GM15510 (cell line): ENCODE measurements around the gene SEMA5A.

Source experiments
- POLR2A ChIP-seq: IDR thresholded peaks from 3 replicates; pipeline ENCODE4 v1.6.1; 2011; ENCODE audit warnings: borderline replicate concordance; ENCODE audit not compliant: insufficient read length; ENCODE audit errors: extremely low read depth

Gene SEMA5A

GRCh38 chr5:9533562-9534364, 12.1 kb downstream of the SEMA5A start:
- no peak for TF ChIP-seq POLR2A

DNA sequence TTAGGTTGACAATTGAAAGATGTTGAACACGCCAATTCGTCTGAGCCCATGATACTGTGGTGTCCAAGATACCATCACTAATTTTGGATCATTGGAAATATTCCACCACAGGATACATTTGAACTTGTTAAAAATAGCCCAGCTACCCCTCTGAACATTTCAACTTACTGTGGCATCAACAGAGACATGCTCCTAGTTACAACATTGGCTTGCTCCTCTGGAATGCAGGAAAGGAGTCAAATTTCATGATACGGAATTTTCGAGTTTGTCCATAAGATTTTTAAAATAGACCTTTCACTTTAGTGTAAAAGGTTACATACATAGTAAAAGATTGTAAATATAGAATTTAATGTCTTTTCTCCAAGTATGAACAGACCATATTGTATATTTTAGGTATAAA, 12.8 kb downstream of the SEMA5A start:
- no peak for TF ChIP-seq POLR2A

GRCh38 chr5:9529513-9529912, 16.4 kb downstream of the SEMA5A start:
- no peak for TF ChIP-seq POLR2A

DNA sequence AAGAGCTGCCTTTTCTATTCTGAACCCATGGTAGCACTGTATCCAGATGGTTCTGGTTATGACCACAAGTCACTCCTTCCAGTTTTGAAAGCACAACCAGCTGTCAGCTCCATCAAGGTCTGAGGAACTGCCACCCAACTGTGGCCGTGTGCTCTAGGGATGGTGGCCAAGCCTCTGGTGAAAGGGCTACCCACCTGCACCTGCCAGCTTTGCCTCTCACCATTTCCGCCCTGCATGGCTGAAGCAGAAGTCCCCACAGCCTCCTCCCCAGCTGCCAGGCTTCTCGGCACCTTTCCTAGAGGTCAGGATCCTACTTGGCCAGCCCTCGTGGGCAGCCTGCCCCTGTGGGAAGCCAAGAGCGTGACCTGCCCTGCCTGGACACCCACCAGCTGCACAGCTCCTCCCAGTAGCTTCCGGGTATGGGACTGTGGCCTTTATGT, 16.8 kb downstream of the SEMA5A start:
- no peak for TF ChIP-seq POLR2A

- no peak for TF ChIP-seq POLR2A
These were observed 20.9 kb downstream of the SEMA5A start for GRCh38 chr5:9524941-9525340.

GRCh38 chr5:9523090-9523823, 22.6 kb downstream of the SEMA5A start:
- TF ChIP-seq POLR2A, result no peak

DNA sequence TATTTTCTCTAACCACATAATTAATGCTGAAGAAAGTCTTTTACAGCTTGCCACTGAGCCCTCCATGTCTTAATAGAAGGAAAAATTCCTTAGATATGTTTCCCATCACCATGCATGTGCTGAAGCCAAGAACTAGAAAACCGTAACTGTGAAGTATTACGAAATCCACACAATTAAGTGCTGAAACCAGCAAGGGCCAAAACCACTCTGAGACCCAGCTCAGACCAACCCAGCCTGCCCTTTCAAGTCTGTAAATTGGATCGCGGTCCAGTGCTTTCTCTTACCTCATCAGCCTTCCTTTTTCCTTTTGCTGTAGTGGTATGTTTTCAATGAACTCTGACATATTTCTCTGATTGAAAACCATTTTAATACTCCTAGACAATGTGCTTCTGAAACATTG, 26.3 kb downstream of the SEMA5A start:
- TF ChIP-seq POLR2A, result no peak

GRCh38 chr5:9516591-9516990, 29.3 kb downstream of the SEMA5A start:
- TF ChIP-seq POLR2A, result no peak

DNA sequence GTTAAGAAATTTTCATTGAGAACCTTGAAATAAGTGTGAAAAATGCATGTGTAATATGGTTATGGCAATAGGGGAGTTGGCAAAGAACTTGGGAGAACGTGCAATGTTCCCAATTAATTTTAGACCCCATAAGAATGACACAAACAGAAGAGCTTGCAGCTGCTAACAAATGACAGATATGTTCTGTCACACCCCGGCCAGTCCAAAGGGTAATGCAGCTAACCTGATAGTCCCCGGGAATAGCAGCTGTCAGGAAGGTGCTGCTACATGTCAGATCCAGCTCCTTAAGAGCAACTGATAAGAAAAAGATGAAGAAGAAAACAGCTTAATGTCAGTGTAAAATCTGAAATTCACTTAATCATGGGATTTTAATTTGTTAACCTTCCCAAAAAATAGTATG, 30.4 kb downstream of the SEMA5A start:
- no peak for TF ChIP-seq POLR2A

DNA sequence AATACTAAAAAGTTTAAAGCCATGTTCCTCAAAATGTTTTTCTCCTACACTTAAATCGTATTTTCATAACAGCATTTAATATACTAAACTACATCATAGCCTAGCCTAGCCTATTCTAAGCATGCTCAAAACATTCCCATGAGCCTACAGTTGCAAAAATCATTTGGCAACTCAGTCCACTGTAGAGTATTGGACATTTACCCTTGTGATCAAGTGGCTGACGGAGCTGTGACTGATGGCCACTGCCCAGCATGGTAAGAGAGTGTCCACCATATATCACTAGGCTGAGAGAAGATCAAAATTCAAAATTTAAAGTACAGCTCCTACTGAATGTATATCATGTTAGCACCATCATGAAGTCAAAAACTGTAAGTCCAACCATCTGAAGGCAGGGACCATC, 30.9 kb downstream of the SEMA5A start:
- TF ChIP-seq POLR2A, result no peak

DNA sequence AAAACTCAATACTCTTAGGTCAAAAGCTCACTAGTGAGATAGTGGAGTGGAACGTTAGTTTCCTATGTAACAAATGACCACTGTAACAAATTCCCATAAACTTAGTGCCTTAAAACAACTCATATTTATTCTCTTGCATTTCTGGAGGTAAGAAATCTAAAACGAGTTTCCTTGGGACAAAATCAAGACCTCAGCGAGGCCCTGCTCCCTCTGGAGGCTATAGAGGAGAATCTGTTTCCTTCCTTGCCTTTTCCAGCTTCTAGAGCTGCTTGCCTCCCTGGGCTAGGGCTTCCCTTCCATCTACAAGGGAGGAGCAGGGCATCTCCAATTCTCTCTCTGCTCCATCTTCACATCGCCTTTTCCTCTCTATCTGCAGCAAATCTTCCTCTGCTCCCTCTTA, 32.0 kb downstream of the SEMA5A start:
- TF ChIP-seq POLR2A, result no peak

- no peak for TF ChIP-seq POLR2A
These were observed 33.4 kb downstream of the SEMA5A start for GRCh38 chr5:9512457-9512856.

DNA sequence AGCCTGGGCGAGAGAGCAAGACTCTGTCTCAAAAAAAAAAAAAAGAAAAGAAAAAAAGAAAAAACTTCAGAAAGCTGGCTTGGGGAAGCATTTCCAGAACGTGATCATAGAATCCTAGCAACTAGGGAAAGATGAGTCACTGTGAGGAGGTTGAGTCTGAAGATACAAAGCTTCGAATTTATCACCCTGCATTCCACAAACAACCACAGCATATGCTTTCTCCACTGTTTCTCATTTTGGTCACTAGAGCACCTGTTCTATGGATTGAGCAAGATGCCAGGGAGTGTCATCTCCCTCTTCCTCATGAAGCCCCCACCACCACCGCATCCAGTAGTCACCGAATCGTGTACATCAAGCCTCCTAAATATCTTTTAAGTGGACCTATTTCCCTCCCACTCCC, 37.9 kb downstream of the SEMA5A start:
- no peak for TF ChIP-seq POLR2A

- no peak for TF ChIP-seq POLR2A
These were observed 40.6 kb downstream of the SEMA5A start for GRCh38 chr5:9505225-9505624.

DNA sequence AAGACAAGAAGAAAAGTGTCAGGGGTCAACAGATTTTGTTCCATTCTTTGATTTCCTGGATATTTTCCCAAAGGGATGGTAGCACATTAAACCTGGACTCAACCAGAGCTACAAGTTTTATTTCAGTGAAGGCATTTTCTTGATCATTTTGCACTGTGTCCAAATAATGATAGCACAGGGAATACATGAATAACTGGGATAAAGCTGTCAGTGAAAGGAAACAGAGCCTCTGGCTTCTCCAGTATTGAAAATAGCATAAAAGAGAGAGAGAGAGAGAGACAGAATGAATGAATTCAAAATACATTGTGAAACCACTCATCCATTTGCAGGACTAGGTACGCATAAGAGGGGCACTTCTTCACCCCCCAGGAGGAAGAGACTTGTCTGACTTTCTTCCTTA, 43.0 kb downstream of the SEMA5A start:
- TF ChIP-seq POLR2A, result no peak
